DLD1 (cell line): ENCODE measurements around the gene GAP43.

Experiments
- in situ Hi-C: cut with HindIII; loops from 2 replicates; pipeline ENCODE4 v1.10.0; 2017; ENCODE audit warnings: low sequenced_read_pairs

The GAP43 gene

DNA sequence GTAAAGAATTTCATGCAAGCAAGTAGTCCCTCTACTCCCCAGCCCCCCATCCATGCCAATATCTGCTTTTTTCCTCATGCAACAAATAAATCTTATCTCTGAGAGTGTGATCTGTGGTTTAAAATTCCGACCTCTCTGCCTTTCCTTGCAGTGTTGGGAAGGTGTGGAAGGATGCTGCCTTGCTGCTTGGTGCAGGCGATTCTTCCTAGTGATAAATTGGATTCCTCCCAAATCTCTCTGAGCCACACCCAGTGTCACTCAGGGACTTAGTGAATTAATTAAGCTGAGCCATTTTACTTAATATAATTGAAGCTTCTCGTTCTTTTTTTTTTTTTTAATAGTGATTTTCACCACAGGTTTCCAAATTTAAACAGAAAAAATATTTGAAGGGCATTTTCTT lies 3.4 kb downstream of the GAP43 start:
- in situ Hi-C loops, result no loop called here

DNA sequence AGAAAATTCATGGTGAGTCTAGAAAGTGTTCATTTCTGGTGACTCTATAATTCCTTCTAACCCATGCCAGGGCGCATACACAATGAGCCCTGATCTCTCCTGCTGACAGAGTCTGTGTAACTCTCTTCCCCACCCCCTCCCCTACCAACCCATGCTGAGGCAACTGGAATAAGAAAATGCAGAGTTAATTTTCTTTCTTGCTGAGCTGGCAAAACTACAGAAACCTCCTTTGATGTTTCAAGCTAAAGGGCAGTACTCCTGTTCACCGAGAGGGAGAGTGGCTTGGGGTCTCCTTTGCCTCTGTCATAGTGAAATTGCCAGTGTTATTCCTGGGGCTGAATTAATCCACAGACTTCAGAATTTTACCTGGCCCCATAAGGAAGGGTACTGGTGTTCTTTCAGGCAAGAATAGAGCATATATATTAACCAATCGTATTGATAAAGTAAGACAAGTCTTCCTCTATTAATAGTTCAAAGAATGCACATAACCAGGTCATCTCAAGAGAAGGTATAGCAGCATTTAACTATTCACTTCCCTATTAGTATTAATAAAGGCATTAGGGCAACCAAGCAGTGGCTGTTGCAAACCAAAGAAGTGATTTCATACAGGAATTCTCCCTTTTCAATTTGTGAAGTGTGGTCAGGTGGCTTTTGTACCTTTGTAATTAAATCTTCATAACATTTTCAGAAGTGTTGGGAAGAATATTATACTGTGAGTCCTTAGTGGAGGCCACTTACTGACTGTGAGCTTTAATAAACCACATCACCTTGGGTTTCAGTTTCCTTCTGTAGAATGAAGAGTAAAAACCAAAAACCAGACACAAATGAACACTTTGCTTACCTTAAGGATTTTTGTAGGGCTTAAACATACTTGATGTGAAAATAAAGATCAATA lies 4.1 kb downstream of the GAP43 start:
- in situ Hi-C loops, result no loop called here

DNA sequence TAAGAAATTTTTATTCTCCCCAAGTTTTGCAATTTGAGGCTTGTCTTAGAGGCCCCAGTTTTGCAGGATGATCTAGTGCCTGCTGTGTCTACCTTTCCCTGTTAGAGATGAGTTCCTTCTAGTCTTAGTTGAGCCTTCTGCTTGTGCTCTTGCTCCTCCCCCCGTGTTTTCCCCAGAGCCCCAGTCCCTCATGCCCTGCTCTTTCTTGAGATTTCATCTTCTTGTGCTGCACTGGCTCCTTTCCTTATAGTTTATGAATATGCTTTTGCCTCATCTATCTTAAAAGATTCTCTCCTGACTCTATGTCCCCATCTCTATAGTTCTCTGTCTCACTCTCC lies 4.7 kb downstream of the GAP43 start:
- in situ Hi-C loops, result no loop called here

DNA sequence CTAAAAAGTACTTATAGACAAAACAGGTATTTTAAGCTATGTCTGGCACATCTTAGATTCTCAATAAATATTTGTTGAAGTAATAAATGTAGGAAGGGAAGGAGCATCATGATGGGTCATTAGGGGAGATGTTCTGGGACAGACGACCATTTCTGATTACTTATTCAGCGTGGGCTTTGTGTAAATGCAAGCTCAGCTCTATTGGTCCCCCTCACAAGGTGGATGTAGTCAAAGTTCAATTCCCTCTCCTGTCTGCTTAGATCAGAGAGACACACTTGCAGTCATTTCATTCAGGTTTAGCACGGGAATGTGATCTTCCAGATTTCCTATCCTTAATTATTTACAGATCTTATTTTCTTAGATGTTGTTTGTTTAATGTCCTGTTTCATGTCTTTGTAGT lies 7.5 kb downstream of the GAP43 start:
- in situ Hi-C loops, result no loop called here

DNA sequence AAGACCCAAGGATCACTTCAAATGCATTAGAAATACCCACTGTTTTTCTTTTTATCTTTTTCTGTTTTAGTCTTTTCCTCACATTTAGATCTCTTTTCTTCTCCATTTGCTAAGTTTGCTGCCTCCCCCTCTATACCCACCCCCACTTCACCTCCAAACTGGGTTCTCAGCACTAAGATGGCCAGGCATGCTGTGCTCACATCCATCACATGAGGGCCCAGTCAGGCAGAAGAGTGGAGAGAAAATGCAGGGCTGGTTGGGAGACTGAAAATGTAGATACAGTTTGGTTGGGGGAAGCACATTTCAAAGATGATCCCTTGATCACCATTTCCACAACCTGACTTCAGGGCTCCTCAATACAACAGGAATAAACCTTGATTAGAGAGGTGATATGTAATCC lies 8.7 kb downstream of the GAP43 start:
- in situ Hi-C loops, result no loop called here

DNA sequence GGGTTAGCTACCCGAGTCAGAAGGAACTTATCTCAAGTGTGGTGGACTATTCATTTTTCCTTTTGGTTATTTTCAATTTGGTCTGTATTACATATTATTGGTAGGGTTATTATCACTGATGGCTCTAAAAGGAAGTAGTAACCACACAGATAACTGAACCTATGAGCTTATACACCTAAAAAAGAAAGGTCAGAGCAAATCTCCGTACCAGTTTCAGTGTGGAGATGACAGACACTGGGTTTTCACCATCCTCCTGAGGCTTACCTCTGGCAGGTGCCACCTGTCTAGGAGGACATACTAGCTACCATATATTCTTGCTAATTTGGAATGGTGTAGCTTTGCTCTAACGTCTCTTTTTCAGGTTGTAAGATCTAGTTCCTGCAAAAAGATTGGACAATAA lies 10.2 kb downstream of the GAP43 start:
- in situ Hi-C loops, result no loop called here

DNA sequence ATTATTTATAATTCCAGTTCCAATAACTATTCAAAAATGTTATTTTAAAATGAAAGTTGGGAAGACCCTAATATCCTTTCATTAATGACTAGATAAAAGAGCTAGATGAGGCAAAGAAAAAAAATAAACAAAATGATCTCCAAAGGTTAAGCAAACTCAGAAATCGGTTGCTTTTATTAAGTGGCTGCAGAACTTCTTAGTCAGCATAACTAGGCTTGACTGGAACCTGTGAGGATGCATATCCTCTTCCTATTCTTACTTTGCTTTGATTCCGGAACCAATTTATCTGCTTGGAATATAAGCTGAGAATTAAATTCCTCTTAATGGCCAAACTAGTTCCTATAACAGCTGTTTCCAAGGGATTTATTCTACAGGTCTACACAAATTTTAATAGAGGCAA lies 10.7 kb downstream of the GAP43 start:
- in situ Hi-C loops, result no loop called here

DNA sequence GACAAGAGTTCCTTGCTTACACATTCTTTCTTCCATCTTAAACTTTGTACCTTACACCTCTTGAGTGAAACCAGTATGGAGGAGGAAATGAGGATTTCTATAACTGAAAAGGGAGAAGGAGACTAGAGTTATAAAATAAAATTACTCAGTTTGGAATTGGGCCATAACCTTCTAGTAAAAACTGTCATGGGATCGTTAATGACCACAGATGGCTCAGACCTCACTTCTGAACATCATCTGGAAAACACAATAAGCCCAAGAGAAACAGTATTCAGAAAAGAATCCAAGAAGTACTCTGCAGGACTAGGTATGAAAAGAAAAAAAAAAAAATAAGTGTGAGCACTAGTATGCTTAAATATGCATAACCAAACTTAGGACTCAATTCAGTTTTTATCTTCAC lies 12.1 kb downstream of the GAP43 start:
- in situ Hi-C loops, result no loop called here

DNA sequence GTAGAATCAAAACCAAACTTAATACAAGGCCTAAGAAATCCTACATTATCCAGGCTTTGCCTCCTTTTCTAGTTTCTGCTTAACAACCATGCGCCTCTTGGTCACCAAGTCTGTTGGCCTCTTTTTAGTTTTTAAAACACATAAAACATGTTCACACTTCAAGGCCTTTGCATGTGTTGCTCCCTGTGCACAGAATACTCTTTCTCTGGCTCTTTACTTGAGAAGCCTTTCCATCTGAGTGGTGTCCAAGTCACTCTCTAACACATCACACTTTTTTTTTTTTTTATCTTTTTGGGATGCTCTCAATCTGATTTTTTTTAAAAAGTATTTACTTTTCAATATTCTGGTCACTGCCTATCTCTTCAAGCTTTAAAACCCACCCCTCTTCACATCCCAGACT lies 14.9 kb downstream of the GAP43 start:
- in situ Hi-C loops, result no loop called here

DNA sequence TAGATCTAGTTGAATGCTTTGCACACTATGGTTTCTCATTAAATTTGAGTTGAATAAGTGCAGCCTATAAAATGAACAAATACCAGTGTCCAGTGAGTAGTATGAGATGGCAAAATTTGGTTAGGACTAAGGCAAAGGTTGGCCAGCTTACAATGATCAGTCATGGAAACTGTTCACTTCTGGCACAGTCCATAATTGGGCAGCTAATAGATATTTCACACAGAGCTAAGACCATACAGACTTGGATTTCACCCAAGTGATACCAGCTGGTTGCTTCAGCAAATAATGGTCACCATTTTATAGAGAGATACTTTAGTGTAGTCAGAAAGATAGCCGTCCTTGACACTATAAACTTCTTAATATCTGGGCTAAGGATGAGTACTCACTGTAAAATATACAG lies 15.7 kb downstream of the GAP43 start:
- in situ Hi-C loops, result no loop called here

DNA sequence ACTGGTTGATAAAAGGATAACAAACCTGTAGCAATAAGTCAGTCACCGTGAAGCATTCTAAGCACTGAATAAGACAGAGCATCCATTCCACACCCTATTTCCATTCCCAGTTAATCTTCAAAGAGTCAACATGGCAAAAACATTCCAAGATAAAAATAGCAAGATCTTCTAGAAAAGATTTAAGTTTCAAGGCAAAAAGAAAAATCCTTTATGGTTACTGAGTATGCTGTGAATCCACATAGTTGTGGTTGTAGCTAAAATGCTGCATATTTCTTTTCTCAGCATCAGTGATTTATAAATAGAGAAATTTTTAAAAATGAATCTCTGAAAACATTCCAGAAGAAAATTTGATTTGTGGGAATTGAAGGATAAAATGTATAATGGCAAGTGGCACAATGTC lies 21.1 kb downstream of the GAP43 start:
- in situ Hi-C loops, result no loop called here

DNA sequence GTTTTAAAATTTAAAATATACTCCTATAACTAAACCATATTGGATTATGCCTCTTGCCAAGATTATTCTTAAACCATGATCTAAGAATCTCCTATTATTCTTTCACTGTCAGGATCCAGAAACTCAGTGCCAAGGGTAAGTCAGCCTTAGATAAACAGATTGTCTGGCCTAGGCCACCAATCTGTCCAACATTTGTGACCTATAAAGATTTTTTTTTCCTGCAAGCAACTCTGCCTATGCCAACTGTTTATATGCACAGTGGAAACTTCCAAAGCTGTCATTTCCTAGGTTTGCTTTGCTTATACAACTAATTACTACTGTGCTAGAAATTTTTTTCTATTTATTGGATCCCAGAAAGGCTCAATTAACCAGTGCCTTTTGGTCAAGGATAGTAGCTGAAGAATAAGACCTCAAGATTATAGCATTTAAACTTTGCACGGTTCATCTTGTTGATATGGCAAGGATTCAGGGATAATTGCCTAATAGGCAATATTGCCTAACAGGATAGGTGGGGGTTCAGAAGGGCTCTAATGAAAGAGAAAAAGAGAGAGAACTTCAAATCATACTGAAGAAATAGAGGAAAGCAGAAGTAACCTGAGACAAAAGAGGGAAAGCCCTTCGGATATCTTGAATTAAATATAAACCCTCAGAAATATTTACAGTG lies 22.8 kb downstream of the GAP43 start:
- in situ Hi-C loops, result no loop called here

DNA sequence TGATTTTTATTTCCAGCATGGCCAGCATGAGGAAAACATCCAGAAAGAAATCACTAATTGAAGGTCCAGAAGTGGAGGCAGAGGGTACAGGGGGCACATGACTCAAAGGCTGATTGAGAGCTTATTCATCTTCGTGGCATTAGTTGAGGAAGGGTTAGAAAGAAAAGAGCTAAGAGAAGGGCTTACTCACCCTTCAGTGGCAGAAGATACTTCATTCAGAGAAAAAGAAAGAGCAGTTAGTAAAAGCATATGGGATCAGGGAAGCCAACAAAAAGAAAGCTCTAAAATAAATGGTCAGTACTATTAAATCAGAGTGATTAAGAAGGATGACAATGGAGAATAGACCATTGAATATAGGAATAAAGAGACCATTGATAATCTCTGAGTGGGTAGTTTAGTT lies 25.2 kb downstream of the GAP43 start:
- in situ Hi-C loops, result no loop called here

DNA sequence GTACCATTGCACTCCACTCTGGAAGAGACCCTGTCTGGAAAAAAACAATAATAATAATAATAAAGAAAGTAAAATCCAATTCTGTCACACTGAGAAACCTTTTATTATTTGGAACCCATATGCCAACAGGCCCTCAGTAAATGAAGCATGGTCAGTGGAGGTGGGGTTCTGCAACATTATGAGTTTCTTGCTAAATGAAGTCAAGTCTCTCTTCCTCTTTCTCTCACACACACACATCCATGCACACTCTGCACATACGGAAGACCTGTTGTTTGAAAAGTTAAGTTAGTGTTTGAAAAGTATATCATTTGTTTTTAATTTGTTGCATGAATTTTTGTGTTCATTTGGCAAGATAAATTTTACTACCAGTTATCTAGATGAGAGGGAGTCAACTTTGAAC lies 27.8 kb downstream of the GAP43 start:
- in situ Hi-C loops, result no loop called here

DNA sequence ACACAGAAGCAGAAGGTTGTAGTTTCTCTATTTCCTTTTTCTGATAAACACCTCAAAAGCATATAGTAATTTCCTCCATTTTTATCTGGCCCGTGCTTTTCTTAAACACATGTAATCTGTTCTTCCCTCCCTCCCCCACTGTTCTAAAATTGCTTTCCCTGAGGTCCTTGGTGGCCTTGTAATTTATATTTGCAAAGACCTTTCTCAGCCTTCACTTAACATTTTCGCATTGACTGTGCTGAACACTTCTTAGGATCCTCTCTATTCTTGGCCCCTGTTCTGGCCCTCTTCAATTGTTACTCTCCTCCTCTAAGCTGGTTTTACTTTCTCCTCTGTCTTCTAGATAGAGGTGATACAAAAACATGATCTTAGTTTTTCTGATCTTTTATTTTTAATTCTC lies 28.3 kb downstream of the GAP43 start:
- in situ Hi-C loops, result no loop called here

DNA sequence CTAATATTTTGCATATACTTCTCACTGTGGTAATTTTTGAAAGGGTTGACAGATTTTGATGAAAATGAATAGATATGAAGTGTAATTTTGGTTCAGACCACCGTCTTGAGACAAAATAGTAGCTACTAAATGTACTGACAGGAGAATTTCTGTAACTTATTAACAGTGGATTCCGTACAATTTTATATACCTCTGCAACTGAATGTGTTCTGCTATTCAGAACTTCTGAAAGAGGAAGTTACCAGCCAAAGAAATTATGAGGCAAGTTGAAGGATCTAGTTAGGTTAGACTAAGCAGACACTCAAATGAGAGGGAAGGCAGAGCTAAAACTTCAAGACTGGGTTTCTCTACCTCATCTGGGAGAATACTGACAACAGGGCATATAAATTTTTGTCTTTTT lies 29.4 kb downstream of the GAP43 start:
- in situ Hi-C loops, result no loop called here

DNA sequence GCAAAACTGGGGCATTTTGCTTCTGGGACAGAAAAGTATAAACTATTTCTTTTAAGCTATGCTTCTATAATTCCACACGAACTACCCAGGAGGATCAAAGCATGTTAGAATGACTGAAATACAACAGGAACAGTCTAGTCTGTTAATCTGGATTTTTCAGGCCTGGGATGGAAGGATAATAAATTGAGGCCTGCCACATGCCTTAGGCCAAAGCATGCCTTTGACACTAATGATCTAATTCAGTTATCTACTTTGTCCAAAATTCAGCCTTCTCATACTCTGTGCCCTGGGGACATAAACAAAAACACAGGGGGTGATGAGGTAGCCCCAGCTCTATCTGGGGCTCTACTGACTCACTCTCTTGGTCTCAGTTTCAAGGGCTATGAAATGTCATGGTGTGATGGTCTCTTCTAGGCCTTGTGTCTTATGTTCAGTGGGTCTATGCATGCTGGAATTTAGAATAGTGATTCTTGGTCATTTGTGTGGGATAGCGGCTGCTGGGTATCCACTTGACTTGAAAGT lies 32.5 kb downstream of the GAP43 start:
- in situ Hi-C loops, result no loop called here

DNA sequence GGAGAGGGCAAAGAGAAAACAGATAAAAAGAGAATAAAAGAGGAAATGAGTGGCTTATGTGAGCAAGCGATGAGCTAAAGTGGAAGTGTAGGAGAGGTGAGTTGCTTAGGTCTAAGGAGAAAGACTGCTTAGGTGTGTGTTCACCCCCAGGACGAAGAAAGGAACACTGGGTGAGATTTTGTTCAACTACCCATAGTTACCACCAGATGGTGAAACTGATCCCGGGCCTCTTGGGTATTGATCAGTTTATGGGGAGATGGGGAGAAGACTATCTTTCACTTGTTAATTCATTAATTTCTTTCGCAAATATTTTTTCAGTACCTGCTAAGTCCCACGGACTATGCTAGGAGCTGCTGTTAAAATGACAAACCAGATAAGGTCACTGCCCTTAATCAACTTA lies 33.9 kb downstream of the GAP43 start:
- in situ Hi-C loops, result no loop called here

DNA sequence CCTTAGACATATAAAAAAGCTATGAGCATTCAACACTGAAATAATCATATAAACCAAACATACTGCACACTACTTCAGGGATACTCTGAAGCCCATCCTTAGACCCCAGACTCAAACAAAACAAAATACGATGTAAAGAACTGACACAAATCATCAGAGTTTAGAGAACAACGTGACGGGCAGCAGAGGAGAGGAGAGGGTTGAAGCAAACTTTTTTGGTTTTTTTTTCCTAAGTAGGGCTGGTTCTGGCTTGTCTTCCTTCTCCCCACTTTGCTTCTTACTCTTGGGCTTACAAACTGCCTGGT lies 34.7 kb downstream of the GAP43 start:
- in situ Hi-C loops, result no loop called here

DNA sequence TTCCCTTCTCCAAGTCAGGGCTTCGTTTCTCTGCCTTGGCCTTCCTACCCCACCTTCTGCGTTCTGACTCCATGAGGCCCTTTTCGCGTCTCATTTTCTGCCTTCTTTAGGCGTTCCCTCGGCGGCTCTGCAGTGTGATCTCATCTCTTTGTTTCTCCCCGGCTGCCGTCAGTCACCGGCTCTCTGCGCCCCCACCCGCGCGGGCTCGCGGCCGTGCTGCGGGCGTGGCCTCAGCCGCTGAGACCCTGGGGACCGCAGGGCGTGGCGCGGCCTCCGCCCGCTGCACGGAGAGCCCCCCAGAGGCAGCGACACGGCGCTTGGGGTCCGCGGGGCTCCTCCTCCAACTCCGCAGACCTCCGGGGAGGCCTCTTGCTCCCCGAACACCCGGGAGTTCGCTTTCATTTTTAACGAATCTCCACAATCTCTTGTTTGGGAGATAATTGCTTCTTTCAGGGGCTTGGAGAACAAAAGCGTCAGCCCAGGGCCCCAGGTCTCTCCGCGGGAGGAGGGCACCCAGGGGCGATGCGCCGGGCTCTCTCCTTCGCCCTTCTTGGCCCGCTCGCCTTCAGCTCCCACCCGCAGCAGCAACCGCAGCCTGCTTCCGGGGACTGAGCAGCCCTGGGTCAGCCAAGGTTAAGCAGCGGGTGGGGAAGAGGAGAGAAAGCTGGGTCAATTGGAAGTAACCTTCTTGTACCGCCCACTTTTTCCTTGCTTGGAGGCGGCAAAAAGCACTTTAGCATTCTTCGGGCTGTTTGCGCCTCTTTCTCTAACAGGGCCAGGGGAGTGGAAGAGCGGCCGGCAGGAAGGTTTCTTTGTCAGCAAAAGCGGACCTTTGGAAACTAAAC lies 35.2 kb downstream of the GAP43 start:
- in situ Hi-C loops, result no loop called here

DNA sequence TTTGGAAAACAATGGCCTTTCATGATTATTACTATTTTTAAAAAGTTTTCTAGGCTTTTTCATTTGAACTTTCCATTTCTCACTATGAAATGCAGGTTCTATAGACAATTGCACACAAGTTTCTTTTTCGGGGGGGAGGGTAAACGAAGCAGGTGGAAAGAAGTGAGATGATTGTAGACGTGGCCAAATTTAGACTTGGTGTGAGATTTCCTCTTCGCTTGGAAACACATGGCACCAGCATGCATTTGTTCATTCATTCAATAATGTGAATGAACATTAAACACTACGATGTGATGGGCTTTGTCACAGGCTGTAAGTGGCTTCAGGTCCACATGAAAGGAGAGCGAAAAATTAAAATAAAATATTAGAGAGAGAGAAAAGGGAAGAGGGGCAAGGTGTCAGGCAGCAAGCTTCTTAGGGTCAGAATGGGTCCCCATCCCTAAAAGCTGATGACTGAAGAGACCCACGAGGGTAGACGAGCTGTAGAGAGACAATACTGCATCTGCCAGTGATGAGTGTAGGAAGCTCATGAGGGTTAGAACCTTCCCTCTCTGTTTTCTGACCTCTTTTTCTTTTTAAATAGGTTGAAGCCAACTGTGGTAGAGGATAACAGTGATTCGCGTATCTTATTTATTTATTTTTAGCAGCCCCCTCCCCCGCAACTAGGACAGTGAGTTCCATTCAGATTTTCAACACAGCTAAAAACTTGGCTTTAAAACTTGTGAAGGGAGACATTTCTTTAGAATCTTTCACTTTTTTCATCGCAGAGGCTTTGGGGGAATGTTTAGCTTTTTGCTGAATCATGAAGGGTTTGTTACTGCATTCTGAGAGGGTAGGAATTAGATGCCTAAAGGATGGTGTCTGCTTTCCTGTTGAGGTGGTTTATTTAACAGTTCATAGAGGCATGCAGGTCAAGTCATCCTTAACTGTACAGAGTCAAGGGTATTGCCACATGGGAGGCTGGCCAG lies 36.2 kb downstream of the GAP43 start:
- in situ Hi-C loops, result no loop called here
